Measurements from ENCODE around the gene MGMT. TPM values are rescaled to one million over a fixed set of nuclear protein-coding genes. Genes with fewer than 3 reads are reported as not detected.
A peak's percentile ranks its signal among the peaks of the same experiment; 100 is the strongest.

The MGMT gene
- total and polyA plus RNA-seq, 2 of the 4 experiments (the other 2 are of a cell fraction), result 11.5 to 17.8 TPM

- no peaks in the 10 kb centered on the region for H3K27me3 ChIP-seq (ENCODE audit: control insufficient read depth, insufficient read depth, low read length)
- no peak overlapping the region for H3K4ac ChIP-seq (ENCODE audit: low read depth, low read length)
- no peak overlapping the region for H2BK5ac ChIP-seq (ENCODE audit: low read depth, low read length, poor library complexity, severe bottlenecking)
- H3K79me1 ChIP-seq (ENCODE audit: low read depth in 1 of 2, low read length in 2 of 2), result no peaks in the 10 kb centered on the region
- no peak overlapping the region for H2AK5ac ChIP-seq (ENCODE audit: low read depth, low read length)
- no peak for TF ChIP-seq CEBPB (IDR thresholded peaks at IDR 0.05; ENCODE audit: low read depth, low read length)
- CTCF ChIA-PET, result no interaction called here
- intact Hi-C loops (cut with micrococcal nuclease), result no loop called here
- no peak overlapping the region for H4K8ac ChIP-seq (ENCODE audit: low read depth in 2 of 2, low read length in 2 of 2)
- H2BK120ac ChIP-seq (ENCODE audit: low read depth, low read length), result no peak overlapping the region
- WGBS, 2 experiments (ENCODE audit: extremely low coverage in 2 of 2, insufficient read length in 1 of 2), result 64% methylated on average over 3 of the region's 8 CpGs; no CpG with 5 or more reads in 1 of the 2 experiments
- no peak overlapping the region for H4K5ac ChIP-seq (ENCODE audit: low read depth, low read length)
- no peaks in the 10 kb centered on the region for H3K9me3 ChIP-seq (ENCODE audit: control insufficient read depth, insufficient read depth, low read length)
- no peaks in the 10 kb centered on the region; the same call in 1 of the 2 replicates for H3K4me1 ChIP-seq (ENCODE audit: control insufficient read depth, insufficient read depth, low read length)
- no peak overlapping the region for H3K4me2 ChIP-seq (ENCODE audit: low read depth, low read length)
- H4K20me1 ChIP-seq (ENCODE audit: insufficient read depth, low read length), result no peaks in the 10 kb centered on the region
- H3K36me3 ChIP-seq (ENCODE audit: control insufficient read depth, insufficient read depth, low read length), result no peaks in the 10 kb centered on the region
- H2AFZ ChIP-seq (replicated peaks; ENCODE audit: low read length, poor library complexity), result no peak overlapping the region
- H3K9me1 ChIP-seq (ENCODE audit: insufficient read depth, low read length), result no peaks in the 10 kb centered on the region
- H3K23ac ChIP-seq (ENCODE audit: low read depth, low read length), result no peak overlapping the region
- dilution Hi-C loops (cut with HindIII; ENCODE audit: low sequenced_read_pairs, unreplicated experiment), result no loop called here
- POLR2A ChIA-PET (ENCODE audit: unreplicated experiment), result no interaction called here
- H3K27ac ChIP-seq (ENCODE audit: insufficient read depth, low read length), result no peak overlapping the region
- BruUV-seq (replicated peaks), result no TSS peak
- no peak overlapping the region for H2AK9ac ChIP-seq (replicated peaks; ENCODE audit: low read depth, low read length, poor library complexity)
- H2BK20ac ChIP-seq (ENCODE audit: low read depth, low read length), result no peak overlapping the region
- ATAC-seq (ENCODE audit: low read depth), result peak; percentile 64; the same call in 1 of the 2 replicates
- no peak overlapping the region for H3K4me3 ChIP-seq (ENCODE audit: insufficient read depth, low read depth, low read length)
- H3K9ac ChIP-seq (ENCODE audit: low read depth, low read length), result no peak overlapping the region
- no peak overlapping the region for H3K18ac ChIP-seq (ENCODE audit: low read depth, low read length)
- H2BK15ac ChIP-seq (ENCODE audit: low read depth, low read length), result no peak overlapping the region
- DNase-seq, result no peak
- no peak overlapping the region for H4K91ac ChIP-seq (ENCODE audit: insufficient read depth, low read depth, low read length)
- H3K56ac ChIP-seq (ENCODE audit: extremely low read depth, insufficient read depth, low read length), result no peak overlapping the region
- in situ Hi-C loops (cut with MboI; ENCODE audit: low sequenced_read_pairs), result no loop called here
- H3K14ac ChIP-seq (replicated peaks; ENCODE audit: low read depth, low read length), result no peak overlapping the region
These were observed 188.6 kb downstream of the MGMT start for GRCh38 chr10:129655679-129656031.

Measured in IMR-90 (cell line).